ENCODE measurements around the gene SMIM33.
A peak's percentile ranks its signal among the peaks of the same experiment; 100 is the strongest.
"Not testable (repeated sequence)": the region's sequence is repeated elsewhere in the genome, so short reads cannot be mapped to it uniquely, and the experiment has no call there.

The SMIM33 gene

DNA sequence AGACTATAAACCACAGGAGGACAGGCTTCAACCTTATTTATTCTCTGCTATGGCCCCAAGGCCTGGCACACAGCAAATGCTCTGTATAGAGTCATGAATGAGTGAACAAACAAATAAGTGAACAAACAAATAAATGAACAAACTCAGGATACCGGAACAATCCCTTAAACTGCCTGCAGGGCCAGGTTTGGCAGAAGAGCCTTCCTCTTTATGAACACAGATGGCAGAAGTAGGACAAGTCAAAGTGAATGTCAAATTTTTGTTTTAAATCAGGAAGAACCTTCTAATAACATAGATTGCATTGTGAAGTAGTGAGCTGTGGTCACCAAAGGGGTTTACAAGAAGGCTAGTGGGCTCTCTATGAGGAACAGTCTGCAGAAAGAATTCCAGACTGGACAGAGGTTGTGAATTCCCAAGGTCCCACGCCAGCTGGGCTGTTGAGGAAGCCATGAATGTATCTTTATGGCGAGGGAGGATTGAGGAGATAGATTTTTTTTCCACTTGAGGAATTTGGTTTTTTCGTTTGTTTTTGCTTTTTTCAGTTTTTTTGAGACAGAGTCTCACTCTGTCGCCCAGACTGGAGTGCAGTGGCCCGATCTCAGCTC is 42.1 kb downstream of the SMIM33 start:
- Histone ChIP-seq H3K79me2 (no peaks in the 10 kb centered on the region), H3K4me1 (no peaks in the 10 kb centered on the region), H3K9me3 (ENCODE audit: control insufficient read depth, low read length) (no peaks in the 10 kb centered on the region), H2AFZ (no peak overlapping the region), H3K9ac (no peak overlapping the region), H3K4me3 (ENCODE audit: low read depth, low read length) (no peak overlapping the region), H3K36me3 (ENCODE audit: control insufficient read depth, insufficient read depth, low read length) (no peaks in the 10 kb centered on the region), H3K27me3 (ENCODE audit: control insufficient read depth, insufficient read depth, low read length) (no peaks in the 10 kb centered on the region), H3K4me2 (ENCODE audit: low read length) (no peak overlapping the region), H3K27ac (no peak overlapping the region)
- TF ChIP-seq CTCF (IDR thresholded peaks at IDR 0.05): no peak

- not testable (repeated sequence) for H2AFZ ChIP-seq; H3K4me1 ChIP-seq; H3K27ac ChIP-seq; H3K9ac ChIP-seq; H3K79me2 ChIP-seq; H3K4me2 ChIP-seq (ENCODE audit: low read length); H3K36me3 ChIP-seq (ENCODE audit: control insufficient read depth, insufficient read depth, low read length); H3K27me3 ChIP-seq (ENCODE audit: control insufficient read depth, insufficient read depth, low read length); H3K9me3 ChIP-seq (ENCODE audit: control insufficient read depth, low read length); H3K4me3 ChIP-seq (ENCODE audit: low read depth, low read length)
- peak; percentile 82 for TF ChIP-seq CTCF (IDR thresholded peaks at IDR 0.05)
These were observed 42.6 kb downstream of the SMIM33 start for GRCh38 chr5:139513434-139513833.

GRCh38 chr5:139513852-139514485 is 43.2 kb downstream of the SMIM33 start:
- Histone ChIP-seq H3K4me1 (peaks cover 5% of the 10 kb centered on the region), H3K9ac (no peak overlapping the region), H2AFZ (no peak overlapping the region), H3K79me2 (no peaks in the 10 kb centered on the region), H3K27ac (no peak overlapping the region), H3K9me3 (ENCODE audit: control insufficient read depth, low read length) (no peaks in the 10 kb centered on the region), H3K27me3 (ENCODE audit: control insufficient read depth, insufficient read depth, low read length) (no peaks in the 10 kb centered on the region), H3K4me3 (ENCODE audit: low read depth, low read length) (no peak overlapping the region), H3K36me3 (ENCODE audit: control insufficient read depth, insufficient read depth, low read length) (no peaks in the 10 kb centered on the region), H3K4me2 (ENCODE audit: low read length) (no peak overlapping the region)
- no peak for TF ChIP-seq CTCF (IDR thresholded peaks at IDR 0.05)

DNA sequence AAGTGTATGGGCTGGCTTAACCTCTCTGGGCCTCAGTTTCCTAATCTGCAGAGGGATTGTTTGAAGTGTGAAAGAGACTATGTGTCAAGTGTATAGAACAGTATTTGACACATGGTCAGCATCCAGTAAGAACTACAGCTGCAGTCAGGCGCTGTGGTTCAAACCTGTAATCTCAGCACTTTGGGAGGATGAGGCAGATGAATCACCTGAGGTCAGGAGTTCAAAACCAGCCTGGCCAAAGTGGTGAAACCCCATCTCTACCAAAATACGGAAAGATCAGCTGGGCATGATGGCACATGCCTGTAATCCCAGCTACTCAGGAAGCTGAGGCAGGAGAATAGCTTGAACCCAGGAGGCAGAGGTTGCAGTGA is 43.7 kb downstream of the SMIM33 start:
- Histone ChIP-seq H3K4me1 (peaks cover 5% of the 10 kb centered on the region), H3K27me3 (ENCODE audit: control insufficient read depth, insufficient read depth, low read length) (no peaks in the 10 kb centered on the region), H3K36me3 (ENCODE audit: control insufficient read depth, insufficient read depth, low read length) (no peaks in the 10 kb centered on the region), H2AFZ (no peak overlapping the region), H3K9ac (no peak overlapping the region), H3K4me3 (ENCODE audit: low read depth, low read length) (no peak overlapping the region), H3K4me2 (ENCODE audit: low read length) (no peak overlapping the region), H3K27ac (no peak overlapping the region), H3K79me2 (no peaks in the 10 kb centered on the region), H3K9me3 (ENCODE audit: control insufficient read depth, low read length) (no peaks in the 10 kb centered on the region)
- no peak for TF ChIP-seq CTCF (IDR thresholded peaks at IDR 0.05)

Data from parathyroid adenoma (tissue), 2 donors.